LNCaP clone FGC (cell line): ENCODE measurements around the gene RNF149.
A peak's percentile ranks its signal among the peaks of the same experiment; 100 is the strongest.

Experiments used
- DNase-seq: peaks from one replicate; pipeline ENCODE4 v3.0.0-alpha.2; 2011; ENCODE audit warnings: low read depth
- H3K4me3 ChIP-seq: 2 replicates; pipeline ENCODE4 v1.5.1; 2011; ENCODE audit warnings: mild to moderate bottlenecking, low read depth, low read length, control low read depth
- CTCF ChIP-seq: IDR thresholded peaks from 2 replicates; pipeline ENCODE4 v1.5.1; 2012; ENCODE audit warnings: mild to moderate bottlenecking; ENCODE audit not compliant: control insufficient read depth, insufficient read depth; ENCODE audit errors: extremely low read depth

The RNF149 gene

GRCh38 chr2:101310834-101311695 is 2.6 kb upstream of the RNF149 start:
- no peak for DNase-seq
- H3K4me3 ChIP-seq: no peak overlapping the region
- TF ChIP-seq CTCF: no peak

- no peak overlapping the region for H3K4me3 ChIP-seq
- DNase-seq: no peak
- no peak for TF ChIP-seq CTCF
Observed at GRCh38 chr2:101310090-101310833, 1.8 kb upstream of the RNF149 start.

DNA sequence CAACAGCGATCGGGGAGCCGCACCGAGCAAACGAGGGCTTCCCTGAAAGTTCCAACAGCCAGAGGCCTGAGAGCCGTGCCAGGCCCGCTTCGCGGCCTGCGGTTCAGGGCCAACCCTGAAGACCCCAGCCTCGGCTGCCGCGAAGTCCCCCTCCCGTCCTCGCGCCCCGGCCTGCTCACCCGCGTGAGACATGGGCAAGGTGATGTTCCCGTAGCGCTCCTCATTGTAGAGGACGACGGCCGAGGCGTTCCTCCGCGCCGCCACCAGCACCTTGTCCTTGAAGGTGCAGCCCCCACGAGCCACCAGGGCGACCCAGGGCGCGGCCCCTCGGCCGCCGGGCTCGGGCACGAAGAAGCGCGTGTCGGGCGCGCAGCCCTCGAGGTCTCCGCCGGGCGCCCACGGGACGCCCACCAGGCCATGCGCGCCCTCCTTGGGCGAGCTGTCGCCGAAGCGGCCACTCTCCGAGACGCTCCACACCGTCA is 510 bp downstream of the RNF149 start:
- peak overlapping the region; percentile 85 for H3K4me3 ChIP-seq
- TF ChIP-seq CTCF: no peak
- DNase-seq: no peak

DNA sequence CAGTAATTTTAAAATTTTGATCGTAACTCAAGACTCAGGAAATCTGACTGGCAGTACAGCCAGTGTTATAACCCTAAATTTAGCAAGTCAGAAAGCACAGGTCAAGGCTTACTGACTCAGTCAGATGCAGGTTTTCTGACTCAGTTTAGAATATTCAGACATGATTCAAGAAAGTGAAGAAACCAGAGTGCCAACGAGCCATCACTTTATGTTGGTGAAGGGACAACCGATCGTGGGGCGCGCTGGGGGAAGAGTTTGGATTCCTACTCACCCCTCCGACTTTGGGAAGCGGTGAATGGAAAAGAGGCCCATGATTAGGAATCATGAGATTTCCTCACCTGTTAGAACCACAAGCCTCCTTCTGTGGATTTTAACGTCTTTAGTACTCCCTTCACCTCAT is 998 bp downstream of the RNF149 start:
- no peak for DNase-seq
- TF ChIP-seq CTCF: no peak
- H3K4me3 ChIP-seq: peak overlapping the region; percentile 85

DNA sequence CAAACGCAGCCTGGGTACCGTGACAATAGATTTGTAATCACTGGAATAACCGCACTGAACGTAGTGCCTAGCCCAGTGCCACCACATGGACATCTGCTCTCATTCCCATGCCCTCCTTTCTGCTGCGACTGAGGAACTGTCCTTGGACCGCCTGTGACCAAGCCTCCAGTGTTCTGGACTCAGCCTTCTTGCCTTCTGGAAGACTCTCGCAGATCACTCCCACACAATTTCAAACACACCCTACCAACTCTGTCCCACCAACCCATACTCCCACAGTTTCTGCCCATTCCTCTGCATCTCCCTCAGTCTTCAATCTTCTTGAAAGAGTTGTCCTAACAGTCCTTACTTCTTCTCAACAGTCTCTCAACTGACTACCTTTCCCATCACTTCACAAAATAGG is 2.1 kb downstream of the RNF149 start:
- no peak for TF ChIP-seq CTCF
- no peak for DNase-seq
- H3K4me3 ChIP-seq: peak overlapping the region; percentile 85

DNA sequence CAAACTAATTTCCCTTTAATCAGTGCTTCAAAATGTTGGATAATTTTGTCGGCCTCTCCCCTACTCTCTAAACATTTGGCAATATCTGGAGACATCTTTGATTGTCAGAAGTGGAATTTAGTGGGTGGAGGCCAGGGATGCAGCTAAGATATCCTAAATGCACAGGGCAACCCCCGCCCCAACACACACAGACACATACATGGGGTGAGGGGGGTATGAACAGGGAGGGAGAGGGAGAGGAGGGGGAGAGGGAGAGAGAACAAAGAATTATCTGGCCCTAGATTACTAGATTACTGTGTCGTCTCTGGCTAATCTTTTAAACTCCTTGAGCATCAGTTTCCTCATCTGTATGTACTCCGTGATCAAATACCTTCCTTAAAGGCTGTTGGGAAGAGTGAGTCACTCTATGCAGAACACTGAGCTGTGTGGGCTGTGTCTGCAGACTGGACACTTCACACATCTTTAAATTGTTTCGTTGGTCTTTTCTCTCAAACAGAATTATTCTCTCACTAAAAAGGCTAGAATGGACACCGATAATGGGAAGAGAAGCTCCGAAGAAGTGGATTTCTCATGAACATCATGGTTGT is 2.9 kb downstream of the RNF149 start:
- no peak for DNase-seq
- TF ChIP-seq CTCF: no peak
- H3K4me3 ChIP-seq: no peak overlapping the region
